PC-9 (cell line): Measurements from ENCODE around the gene NFKB1. TPM values are rescaled to one million over a fixed set of nuclear protein-coding genes. Genes with fewer than 3 reads are reported as not detected.
"Not testable (repeated sequence)": the region's sequence is repeated elsewhere in the genome, so short reads cannot be mapped to it uniquely, and the experiment has no call there.

Experiments
- BruUV-seq: library from RNA; stranded (reverse); fragments of 400-500 nt; replicated peaks from 2 replicates; lab custom pipeline; 2021; lab: Mats Ljungman, UMichigan
- CTCF ChIA-PET: fragments of 300-600 bp; sonication (Branson Sonifier 250); formaldehyde crosslinking; loops from one replicate; lab custom pipeline; 2022; ENCODE audit warnings: antibody characterized with exemption; lab: Charles Lee
- POLR2A ChIA-PET: fragments of 300-600 bp; sonication (Branson Sonifier 250); formaldehyde crosslinking; loops from one replicate; lab custom pipeline; 2022; ENCODE audit warnings: antibody characterized with exemption; ENCODE audit not compliant: unreplicated experiment; lab: Charles Lee
- DNase-seq, 2 experiments: peaks; one replicate each; pipeline versions ENCODE4 v3.0.0 to v3.0.0-alpha.2; 2015 to 2022; ENCODE audit warnings: mixed read lengths in 1 of 2
- H2AFZ ChIP-seq: fragments of 200-600 bp; sonication (generic); 2 replicates; pipeline ENCODE4 v1.8.1; 2017; ENCODE audit warnings: antibody characterized with exemption
- H3F3A ChIP-seq: fragments of 200-600 bp; sonication (generic); 2 replicates; pipeline ENCODE4 v1.8.1; 2017; ENCODE audit warnings: antibody characterized with exemption, mild to moderate bottlenecking, low read depth; ENCODE audit not compliant: insufficient read depth
- H3K27ac ChIP-seq: fragments of 200-600 bp; sonication (generic); 2 replicates; pipeline ENCODE4 v1.6.1; 2016; ENCODE audit warnings: mixed run types
- H3K27me3 ChIP-seq: fragments of 200-600 bp; sonication (generic); 2 replicates; pipeline ENCODE4 v1.6.1; 2016; ENCODE audit warnings: low read depth, mixed run types; ENCODE audit not compliant: insufficient read depth
- H3K36me3 ChIP-seq: fragments of 200-600 bp; sonication (generic); 2 replicates; pipeline ENCODE4 v1.6.1; 2016; ENCODE audit warnings: low read depth, mixed run types
- H3K4me1 ChIP-seq: fragments of 200-600 bp; sonication (generic); replicated peaks from 2 replicates; pipeline ENCODE4 v1.6.1; 2016; ENCODE audit warnings: mixed run types; ENCODE audit not compliant: insufficient read depth
- H3K4me2 ChIP-seq: fragments of 200-600 bp; sonication (generic); 2 replicates; pipeline ENCODE4 v1.6.1; 2017; ENCODE audit warnings: mixed run types
- H3K4me3 ChIP-seq: fragments of 200-600 bp; sonication (generic); 2 replicates; pipeline ENCODE4 v1.6.1; 2016; ENCODE audit warnings: mixed run types
- H3K79me2 ChIP-seq: fragments of 200-600 bp; sonication (generic); 2 replicates; pipeline ENCODE4 v1.6.1; 2017; ENCODE audit warnings: low read depth, mixed run types
- H3K9me2 ChIP-seq: fragments of 200-600 bp; sonication (generic); 2 replicates; pipeline ENCODE4 v1.8.1; 2017; ENCODE audit warnings: mild to moderate bottlenecking; ENCODE audit not compliant: insufficient read depth
- H3K9me3 ChIP-seq: fragments of 200-600 bp; sonication (generic); 2 replicates; pipeline ENCODE4 v1.8.1; 2016; ENCODE audit warnings: low read depth; ENCODE audit not compliant: insufficient read depth
- H4K20me1 ChIP-seq: fragments of 200-600 bp; sonication (generic); 2 replicates; pipeline ENCODE4 v1.8.1; 2017; ENCODE audit not compliant: insufficient read depth
- CTCF ChIP-seq: fragments of 200-600 bp; sonication (generic); conservative IDR thresholded peaks from 2 replicates; pipeline ENCODE4 v1.6.1; 2017; ENCODE audit warnings: mixed run types, antibody characterized with exemption, mild to moderate bottlenecking, moderate library complexity
- EZH2 ChIP-seq: fragments of 200-600 bp; sonication (generic); IDR thresholded peaks from 2 replicates; pipeline ENCODE4 v1.8.0; 2017; ENCODE audit warnings: antibody characterized with exemption, low read depth
- intact Hi-C: fragments of 100-400 bp; cut with micrococcal nuclease; formaldehyde crosslinking; loops from one replicate; pipeline ENCODE4 v1.10.0; 2022; ENCODE audit not compliant: unreplicated experiment
- total RNA-seq: library from RNA; stranded (reverse); gene quantifications from 2 replicates; pipeline ENCODE4 v1.2.3, GENCODE V29; 2021

NFKB1 gene
- total RNA-seq, 1 experiment from 2014 or later: 11.6 TPM

- Histone ChIP-seq H3K27ac (no peak overlapping the region), H3K27me3 (no peaks in the 10 kb centered on the region), H4K20me1 (no peaks in the 10 kb centered on the region), H3K4me2 (no peak overlapping the region), H3K79me2 (no peaks in the 10 kb centered on the region), H3K9me2 (no peaks in the 10 kb centered on the region), H3K36me3 (no peaks in the 10 kb centered on the region), H3K4me1 (no peaks in the 10 kb centered on the region), H3K9me3 (no peaks in the 10 kb centered on the region), H3K4me3 (no peak overlapping the region), H2AFZ (no peak overlapping the region), H3F3A (no peaks in the 10 kb centered on the region)
- no TSS peak for BruUV-seq
- TF ChIP-seq EZH2 (no peak), CTCF (no peak)
- POLR2A ChIA-PET: no interaction called here
- no peak for DNase-seq
- intact Hi-C loops: no loop called here
- CTCF ChIA-PET: no interaction called here
Observed at GRCh38 chr4:102569200-102569599, 68.0 kb downstream of the NFKB1 start.

- H3K9me2 ChIP-seq, POLR2A ChIA-PET, DNase-seq, H3K27me3 ChIP-seq, CTCF ChIA-PET, H3K79me2 ChIP-seq, H3K4me2 ChIP-seq, H3K27ac ChIP-seq, H3K36me3 ChIP-seq, H3K4me3 ChIP-seq, H2AFZ ChIP-seq, H3F3A ChIP-seq, H4K20me1 ChIP-seq, BruUV-seq, H3K4me1 ChIP-seq, intact Hi-C loops, H3K9me3 ChIP-seq: not testable (repeated sequence)
Observed at GRCh38 chr4:102570211-102570610, 69.1 kb downstream of the NFKB1 start.

GRCh38 chr4:102572452-102572851 is 71.3 kb downstream of the NFKB1 start:
- no peak for DNase-seq
- H3K27ac ChIP-seq: no peak overlapping the region
- H3K4me3 ChIP-seq: no peak overlapping the region
- ChIA-PET POLR2A (no interaction called here), CTCF (no interaction called here)
- no TSS peak for BruUV-seq
- H3K9me3 ChIP-seq: no peaks in the 10 kb centered on the region
- H2AFZ ChIP-seq: no peak overlapping the region
- H3K9me2 ChIP-seq: no peaks in the 10 kb centered on the region
- no peak overlapping the region for H3K4me2 ChIP-seq
- no peaks in the 10 kb centered on the region for H3K27me3 ChIP-seq
- H3K79me2 ChIP-seq: no peaks in the 10 kb centered on the region
- TF ChIP-seq CTCF: no peak
- no peak for TF ChIP-seq EZH2
- intact Hi-C loops: no loop called here
- no peaks in the 10 kb centered on the region for H3K36me3 ChIP-seq
- H3F3A ChIP-seq: no peaks in the 10 kb centered on the region
- no peaks in the 10 kb centered on the region for H3K4me1 ChIP-seq
- H4K20me1 ChIP-seq: no peaks in the 10 kb centered on the region

- ChIA-PET POLR2A (no interaction called here), CTCF (no interaction called here)
- H3K36me3 ChIP-seq: no peaks in the 10 kb centered on the region
- intact Hi-C loops: no loop called here
- no TSS peak for BruUV-seq
- H4K20me1 ChIP-seq: no peaks in the 10 kb centered on the region
- no peaks in the 10 kb centered on the region for H3K9me2 ChIP-seq
- no peaks in the 10 kb centered on the region for H3K4me1 ChIP-seq
- no peak overlapping the region for H3K27ac ChIP-seq
- H3K9me3 ChIP-seq: no peaks in the 10 kb centered on the region
- H3F3A ChIP-seq: no peaks in the 10 kb centered on the region
- H3K4me3 ChIP-seq: no peak overlapping the region
- no peak for DNase-seq
- no peaks in the 10 kb centered on the region for H3K79me2 ChIP-seq
- H3K27me3 ChIP-seq: no peaks in the 10 kb centered on the region
- no peak overlapping the region for H2AFZ ChIP-seq
- TF ChIP-seq CTCF (no peak), EZH2 (no peak)
- H3K4me2 ChIP-seq: no peak overlapping the region
Observed at GRCh38 chr4:102574317-102574716, 73.2 kb downstream of the NFKB1 start.
